Measurements from ENCODE around the gene MRO.
A peak's percentile ranks its signal among the peaks of the same experiment; 100 is the strongest.
"Not testable (repeated sequence)": the region's sequence is repeated elsewhere in the genome, so short reads cannot be mapped to it uniquely, and the experiment has no call there.

Gene MRO

DNA sequence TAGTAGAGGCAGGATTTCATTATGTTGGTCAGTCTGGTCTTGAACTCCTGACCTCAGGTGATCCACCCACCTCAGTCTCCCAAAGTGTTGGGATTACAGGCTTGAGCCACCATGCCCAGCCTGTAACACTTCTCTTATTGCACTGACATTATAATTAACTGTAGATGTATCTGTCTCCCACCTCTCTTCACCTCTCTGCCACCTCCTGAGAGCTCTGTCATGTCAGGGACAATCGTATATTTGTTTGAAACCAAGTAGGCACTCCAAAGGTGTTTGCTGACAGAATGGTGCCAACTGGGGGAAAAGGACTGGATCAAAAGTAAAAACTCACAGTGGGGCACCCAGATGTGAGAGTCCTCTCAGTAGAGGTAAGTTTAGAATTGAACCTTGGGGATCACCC lies 41.8 kb upstream of the MRO start:
- peaks cover 52 to 56% of the 10 kb centered on the region in 2 experiments for H3K4me1 ChIP-seq (ENCODE audit: control insufficient read depth in 1 of 2, insufficient read depth in 1 of 2, low read depth in 1 of 2, low read length in 1 of 2)
- no peaks in the 10 kb centered on the region for H3K27me3 ChIP-seq
- peak overlapping the region; percentile 90 for H3K27ac ChIP-seq
- no peaks in the 10 kb centered on the region for H3K9me3 ChIP-seq
- H3K4me3 ChIP-seq (ENCODE audit: low read depth in 1 of 2, low read length in 1 of 2) = peak overlapping the region; percentile 48 to 52
- no peak for TF ChIP-seq CTCF (IDR thresholded peaks at IDR 0.05)
- H3K36me3 ChIP-seq = no peaks in the 10 kb centered on the region

GRCh38 chr18:50859793-50860555 lies 40.2 kb upstream of the MRO start:
- TF ChIP-seq CTCF (IDR thresholded peaks at IDR 0.05) = no peak
- Histone ChIP-seq H3K4me1 (ENCODE audit: control insufficient read depth in 1 of 2, insufficient read depth in 1 of 2, low read depth in 1 of 2, low read length in 1 of 2) (peaks cover 60 to 69% of the 10 kb centered on the region in 2 experiments), H3K4me3 (ENCODE audit: low read depth in 1 of 2, low read length in 1 of 2) (no peak overlapping the region), H3K9me3 (no peaks in the 10 kb centered on the region), H3K27me3 (no peaks in the 10 kb centered on the region), H3K36me3 (no peaks in the 10 kb centered on the region), H3K27ac (no peak overlapping the region)

GRCh38 chr18:50857694-50858093 lies 37.9 kb upstream of the MRO start:
- TF ChIP-seq CTCF (IDR thresholded peaks at IDR 0.05) = no peak
- Histone ChIP-seq H3K36me3 (no peaks in the 10 kb centered on the region), H3K27ac (peak overlapping the region; percentile 51), H3K4me1 (ENCODE audit: control insufficient read depth in 1 of 2, insufficient read depth in 1 of 2, low read depth in 1 of 2, low read length in 1 of 2) (peaks cover 67% of the 10 kb centered on the region in 2 experiments), H3K4me3 (ENCODE audit: low read depth in 1 of 2, low read length in 1 of 2) (no peak overlapping the region), H3K9me3 (no peaks in the 10 kb centered on the region), H3K27me3 (no peaks in the 10 kb centered on the region)

DNA sequence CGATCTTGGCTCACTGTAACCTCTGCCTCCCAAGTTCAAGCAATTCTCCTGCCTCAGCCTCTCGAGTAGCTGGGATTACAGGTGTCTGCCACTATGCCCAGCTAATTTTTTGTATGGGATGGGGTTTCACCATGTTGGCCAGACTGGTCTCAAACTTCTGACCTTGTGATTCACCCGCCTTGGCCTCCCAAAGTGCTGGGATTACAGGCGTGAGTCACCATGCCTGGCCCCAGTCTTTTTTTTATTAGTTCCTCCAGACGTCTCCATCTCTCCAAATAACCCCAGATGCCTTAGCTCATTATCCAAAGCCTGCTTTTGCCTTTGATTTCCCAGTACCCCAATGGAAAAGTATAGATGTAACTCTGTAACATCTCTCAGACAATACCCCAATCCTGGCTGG lies 37.4 kb upstream of the MRO start:
- not testable (repeated sequence) for H3K36me3 ChIP-seq; H3K9me3 ChIP-seq; H3K4me3 ChIP-seq (ENCODE audit: low read depth in 1 of 2, low read length in 1 of 2); H3K27me3 ChIP-seq
- H3K27ac ChIP-seq = peak overlapping the region; percentile 51
- peaks cover 61% of the 10 kb centered on the region in 2 experiments for H3K4me1 ChIP-seq (ENCODE audit: control insufficient read depth in 1 of 2, insufficient read depth in 1 of 2, low read depth in 1 of 2, low read length in 1 of 2)

- Histone ChIP-seq H3K4me3 (ENCODE audit: low read depth in 1 of 2, low read length in 1 of 2) (peak overlapping the region in 1 of 2 experiments; percentile 32), H3K27ac (peak overlapping the region; percentile 85), H3K4me1 (ENCODE audit: control insufficient read depth in 1 of 2, insufficient read depth in 1 of 2, low read depth in 1 of 2, low read length in 1 of 2) (peaks cover 51% of the 10 kb centered on the region in 2 experiments), H3K36me3 (no peaks in the 10 kb centered on the region), H3K27me3 (no peaks in the 10 kb centered on the region), H3K9me3 (no peaks in the 10 kb centered on the region)
- no peak for TF ChIP-seq CTCF (IDR thresholded peaks at IDR 0.05)
Measured at GRCh38 chr18:50855976-50856757, 36.4 kb upstream of the MRO start.

- no peaks in the 10 kb centered on the region for H3K9me3 ChIP-seq
- TF ChIP-seq CTCF (IDR thresholded peaks at IDR 0.05) = no peak
- H3K27ac ChIP-seq = peak overlapping the region; percentile 85
- H3K27me3 ChIP-seq = no peaks in the 10 kb centered on the region
- no peaks in the 10 kb centered on the region for H3K36me3 ChIP-seq
- peaks cover 61 to 70% of the 10 kb centered on the region in 2 experiments for H3K4me1 ChIP-seq (ENCODE audit: control insufficient read depth in 1 of 2, insufficient read depth in 1 of 2, low read depth in 1 of 2, low read length in 1 of 2)
- no peak overlapping the region for H3K4me3 ChIP-seq (ENCODE audit: low read depth in 1 of 2, low read length in 1 of 2)
Measured at GRCh38 chr18:50853863-50854271, 34.1 kb upstream of the MRO start.
